Ammon's horn (tissue), 1 donor: ENCODE data around the gene C19orf73.

Experiments used
- DNase-seq: peaks from one replicate; pipeline ENCODE4 v3.0.0-alpha.2; 2016; ENCODE audit warnings: low spot score

Gene C19orf73, protein sequence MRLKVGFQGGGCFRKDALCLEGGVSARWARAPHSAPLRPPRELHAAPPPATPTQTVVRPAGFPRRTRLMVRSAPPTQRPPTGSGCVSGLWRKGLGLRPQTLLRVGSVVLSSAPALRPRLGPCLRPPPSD

DNA sequence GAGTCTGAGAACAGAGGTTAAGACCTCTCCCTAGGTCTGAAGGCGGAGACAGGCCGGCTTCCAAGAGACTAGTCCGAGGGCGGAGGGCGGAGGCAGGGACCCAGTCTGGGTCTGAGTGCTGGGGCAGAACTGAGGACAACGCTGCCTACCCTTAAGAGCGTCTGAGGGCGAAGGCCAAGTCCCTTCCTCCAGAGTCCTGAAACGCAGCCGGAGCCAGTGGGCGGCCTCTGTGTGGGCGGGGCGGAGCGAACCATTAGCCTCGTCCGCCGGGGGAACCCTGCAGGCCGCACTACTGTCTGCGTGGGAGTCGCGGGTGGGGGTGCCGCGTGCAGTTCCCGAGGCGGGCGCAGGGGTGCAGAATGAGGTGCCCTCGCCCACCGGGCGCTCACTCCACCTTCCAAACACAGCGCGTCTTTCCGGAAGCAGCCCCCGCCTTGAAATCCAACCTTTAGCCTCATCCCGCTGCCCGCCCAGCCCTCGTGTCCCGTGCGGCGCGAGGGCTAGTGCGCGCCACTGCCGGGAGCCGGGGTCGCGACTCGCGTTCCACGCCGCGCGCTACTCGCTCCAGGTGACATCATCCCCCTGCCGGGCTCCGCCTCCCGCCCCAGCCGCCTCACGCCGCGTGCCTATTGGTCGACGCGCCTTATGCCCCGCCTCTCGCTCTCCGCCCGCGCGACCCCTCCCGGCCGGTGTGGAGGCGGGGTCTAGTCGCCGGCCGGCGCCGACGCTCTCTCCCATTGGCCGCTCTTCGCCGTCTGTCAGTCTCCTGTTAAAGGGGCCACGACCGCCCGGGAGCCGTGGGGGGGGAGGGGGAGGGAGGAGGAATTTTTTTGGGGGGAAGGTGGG lies at the start of gene C19orf73:
Gene C19orf73, minus strand, starts transcription at position 579 of the 846 bp plus-strand sequence. Its CDS starts 121 bp downstream, at position 458.
- peak; percentile 99 for DNase-seq

DNA sequence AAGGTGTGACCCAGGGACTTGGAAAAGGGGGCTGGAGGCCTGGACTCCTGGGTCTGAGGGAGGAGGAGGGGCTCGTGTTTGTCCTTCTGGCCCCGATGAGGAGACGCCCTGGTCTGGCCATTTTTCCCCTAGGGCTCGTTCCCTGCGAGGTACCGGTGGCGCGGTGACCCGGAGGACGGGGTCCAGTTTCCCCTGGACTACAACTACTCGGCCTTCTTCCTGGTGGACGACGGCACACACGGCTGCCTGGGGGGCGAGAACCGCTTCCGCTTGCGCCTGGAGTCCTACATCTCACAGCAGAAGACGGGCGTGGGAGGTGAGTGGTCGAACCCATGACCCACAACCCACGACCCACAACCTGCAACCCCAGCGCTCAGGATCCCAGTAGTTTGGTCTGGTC lies 49.5 kb upstream of the C19orf73 start:
- no peak for DNase-seq

DNA sequence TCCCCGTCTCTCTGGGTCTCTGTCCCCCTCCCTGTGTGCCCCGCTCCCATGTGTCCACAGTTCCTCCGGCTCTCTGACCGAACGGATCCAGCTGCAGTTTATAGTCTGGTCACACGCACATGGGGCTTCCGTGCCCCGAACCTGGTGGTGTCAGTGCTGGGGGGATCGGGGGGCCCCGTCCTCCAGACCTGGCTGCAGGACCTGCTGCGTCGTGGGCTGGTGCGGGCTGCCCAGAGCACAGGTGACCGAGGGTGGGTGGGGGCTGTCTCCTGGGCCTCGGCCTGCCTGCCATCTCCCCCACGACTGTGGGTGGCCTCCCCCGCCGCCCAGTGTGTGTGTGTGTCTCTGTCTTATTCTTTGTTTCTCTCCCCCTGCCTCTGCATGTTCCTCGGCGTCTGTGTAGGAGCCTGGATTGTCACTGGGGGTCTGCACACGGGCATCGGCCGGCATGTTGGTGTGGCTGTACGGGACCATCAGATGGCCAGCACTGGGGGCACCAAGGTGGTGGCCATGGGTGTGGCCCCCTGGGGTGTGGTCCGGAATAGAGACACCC lies 49.0 kb upstream of the C19orf73 start:
- no peak for DNase-seq

DNA sequence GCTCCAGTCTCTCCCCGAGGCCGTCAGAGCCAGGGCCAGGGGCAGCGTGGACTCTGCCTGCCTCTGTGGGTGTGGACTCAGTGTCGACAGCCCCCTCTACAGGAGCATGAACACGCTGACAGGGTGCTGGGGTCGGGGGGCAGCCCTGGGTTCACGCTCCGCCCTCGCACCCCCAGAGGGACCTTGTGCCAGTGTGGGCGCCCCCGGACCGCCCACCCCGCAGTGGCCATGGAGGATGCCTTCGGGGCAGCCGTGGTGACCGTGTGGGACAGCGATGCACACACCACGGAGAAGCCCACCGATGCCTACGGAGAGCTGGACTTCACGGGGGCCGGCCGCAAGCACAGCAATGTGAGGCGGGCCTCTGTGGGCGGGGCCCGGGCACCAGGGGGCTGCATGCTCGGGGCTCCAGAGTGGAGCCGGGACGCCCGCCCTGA lies 46.9 kb upstream of the C19orf73 start:
- DNase-seq, result no peak

DNA sequence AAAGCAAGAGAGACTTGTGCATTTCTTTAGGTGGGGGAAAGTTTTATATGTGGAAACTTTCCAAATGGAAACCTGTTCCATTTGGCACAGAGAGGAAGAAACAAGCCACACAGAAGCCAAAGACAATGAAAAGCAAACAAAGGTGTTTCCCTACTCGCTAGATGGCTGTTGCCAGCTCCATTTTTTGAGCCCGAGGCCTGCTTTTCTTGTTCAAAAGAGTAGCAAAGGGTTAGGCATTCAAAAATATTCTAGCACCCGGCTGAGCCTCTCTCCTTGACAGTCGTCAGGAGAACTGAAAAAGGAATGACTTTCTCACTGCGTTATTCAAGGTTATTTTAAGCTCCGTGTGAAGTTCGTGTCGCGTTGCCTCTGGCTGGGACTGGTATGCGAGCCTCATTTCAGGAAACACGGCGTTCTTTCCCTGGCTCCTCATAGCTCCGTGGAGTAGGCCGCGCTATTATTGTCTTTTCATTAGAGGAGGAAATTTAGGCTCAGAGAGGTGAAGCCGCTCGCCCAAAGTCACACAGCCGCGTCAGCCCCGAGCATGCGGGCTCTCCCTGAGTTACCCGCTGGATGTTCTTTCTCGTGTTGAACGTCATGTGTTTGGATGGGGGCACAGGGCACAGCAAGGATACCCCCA lies 46.3 kb upstream of the C19orf73 start:
- DNase-seq, result peak; percentile 38

DNA sequence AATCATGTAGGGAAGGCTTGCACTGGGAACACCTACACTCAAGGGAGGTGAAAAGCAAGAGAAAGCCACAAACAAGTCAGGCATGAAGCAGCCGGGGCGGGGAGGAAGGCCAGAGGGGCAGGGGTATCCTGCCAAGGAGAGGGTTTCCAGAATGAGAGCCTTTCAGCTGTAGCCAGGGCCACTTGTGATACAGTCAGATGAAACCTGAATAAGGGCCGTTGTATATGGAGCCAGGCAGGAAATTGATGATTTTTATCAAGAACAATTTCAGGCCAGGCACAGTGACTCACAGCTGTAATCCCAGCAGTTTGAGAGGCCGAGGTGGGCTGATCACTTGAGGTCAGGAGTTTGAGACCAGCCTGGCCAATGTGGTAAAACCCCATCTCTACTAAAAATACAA lies 43.0 kb upstream of the C19orf73 start:
- DNase-seq, result no peak

DNA sequence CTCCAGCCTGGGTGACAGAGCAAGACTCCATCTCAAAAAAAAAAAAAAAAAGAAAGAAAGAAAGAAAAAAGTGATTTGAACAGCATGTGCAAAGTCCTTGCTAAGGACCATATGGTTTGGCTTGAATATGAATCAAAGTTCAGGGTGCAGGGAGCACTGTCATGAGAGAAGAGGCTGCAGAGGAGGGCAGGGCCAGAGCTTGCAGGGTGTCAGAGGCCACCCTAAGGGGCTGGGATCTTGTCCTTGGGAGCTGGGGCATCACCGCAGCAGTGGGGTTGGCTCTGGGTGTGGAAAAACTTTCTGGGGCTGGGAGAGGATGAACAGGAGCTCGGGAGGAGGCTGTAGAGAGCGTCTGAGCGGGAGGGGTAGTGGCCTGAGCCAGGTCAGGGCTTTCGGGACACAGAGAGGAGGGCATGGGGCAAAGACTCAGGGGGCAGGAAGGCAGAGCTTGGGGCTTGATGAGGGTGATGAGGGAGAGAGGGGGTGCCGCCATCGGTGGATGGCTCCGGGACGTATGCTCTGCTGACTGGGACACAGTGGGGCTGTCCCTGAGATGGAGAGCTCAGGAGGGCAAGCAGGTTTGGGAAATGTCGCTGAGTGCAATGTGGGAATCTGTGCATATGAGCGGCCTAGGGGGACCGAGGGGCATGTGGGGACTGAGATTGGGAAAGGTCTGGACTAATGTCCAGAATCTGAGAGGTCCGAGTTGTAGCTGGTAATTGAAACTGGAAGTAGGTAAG lies 41.7 kb upstream of the C19orf73 start:
- no peak for DNase-seq

DNA sequence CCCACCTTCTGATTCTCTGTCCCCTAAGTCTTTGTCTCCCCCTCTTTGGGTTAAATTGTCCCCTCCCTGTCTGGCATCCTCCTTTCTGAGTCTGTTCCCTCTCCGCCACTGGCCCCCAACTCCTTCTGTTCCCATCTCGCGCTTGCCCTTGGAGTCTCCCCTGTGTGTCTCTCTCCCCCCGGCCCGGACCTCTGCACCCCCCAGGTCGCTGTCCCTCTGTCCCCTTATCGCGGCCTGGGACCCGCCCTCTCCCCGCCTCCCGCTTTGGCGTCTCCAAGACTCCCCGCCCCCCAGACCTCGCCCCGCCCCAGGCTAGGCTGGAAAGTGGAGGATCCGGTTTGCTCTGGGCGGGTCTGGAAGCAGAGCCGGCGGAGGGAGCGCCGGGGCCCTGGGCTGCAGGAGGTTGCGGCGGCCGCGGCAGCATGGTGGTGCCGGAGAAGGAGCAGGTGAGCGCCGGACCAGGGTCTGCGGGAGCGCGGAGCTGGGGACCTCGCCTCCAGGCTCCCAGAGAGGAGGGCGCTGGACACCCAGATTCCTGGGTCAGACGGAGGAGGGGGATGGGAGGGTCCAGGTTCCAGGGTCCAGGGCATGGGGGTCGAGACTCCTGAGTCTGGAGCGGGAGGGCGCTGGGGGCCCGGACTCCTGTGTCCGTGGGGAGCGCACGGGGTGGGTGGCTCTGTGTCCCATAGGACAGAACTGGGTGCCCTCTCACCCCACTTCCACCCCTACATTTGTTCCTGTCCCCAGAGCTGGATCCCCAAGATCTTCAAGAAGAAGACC lies 38.7 kb upstream of the C19orf73 start, which contains the start of gene TRPM4:
Gene TRPM4, plus strand, starts transcription at position 348 of the 780 bp plus-strand sequence. Its CDS starts 75 bp downstream, at position 423.
- peak; percentile 71 for DNase-seq

DNA sequence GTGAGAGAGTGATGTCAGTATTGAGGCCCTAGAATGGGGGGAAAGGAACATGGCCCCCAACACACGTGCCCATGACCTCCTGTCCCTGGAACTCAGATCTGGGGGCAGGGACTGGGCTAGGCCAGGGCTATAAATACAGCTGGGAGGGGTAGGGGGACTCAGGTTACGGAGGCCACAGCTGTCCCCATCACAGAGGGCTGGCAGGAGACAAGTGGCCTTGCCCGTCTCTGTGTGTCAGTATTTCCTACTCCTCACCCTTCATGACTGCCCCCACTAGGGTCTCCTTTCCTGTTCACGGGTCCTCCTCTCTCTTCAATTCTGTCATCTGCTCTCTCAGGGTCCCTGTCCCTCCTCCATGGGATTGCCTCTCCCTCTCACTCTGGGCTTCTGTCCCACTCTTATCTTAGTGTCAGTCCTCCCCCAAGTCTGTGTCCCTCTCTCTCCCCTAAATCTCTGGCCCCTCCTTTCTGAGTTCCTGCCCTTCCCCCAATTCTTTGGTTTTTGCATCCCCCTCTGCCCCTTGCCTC lies 36.9 kb upstream of the C19orf73 start:
- DNase-seq, result no peak

DNA sequence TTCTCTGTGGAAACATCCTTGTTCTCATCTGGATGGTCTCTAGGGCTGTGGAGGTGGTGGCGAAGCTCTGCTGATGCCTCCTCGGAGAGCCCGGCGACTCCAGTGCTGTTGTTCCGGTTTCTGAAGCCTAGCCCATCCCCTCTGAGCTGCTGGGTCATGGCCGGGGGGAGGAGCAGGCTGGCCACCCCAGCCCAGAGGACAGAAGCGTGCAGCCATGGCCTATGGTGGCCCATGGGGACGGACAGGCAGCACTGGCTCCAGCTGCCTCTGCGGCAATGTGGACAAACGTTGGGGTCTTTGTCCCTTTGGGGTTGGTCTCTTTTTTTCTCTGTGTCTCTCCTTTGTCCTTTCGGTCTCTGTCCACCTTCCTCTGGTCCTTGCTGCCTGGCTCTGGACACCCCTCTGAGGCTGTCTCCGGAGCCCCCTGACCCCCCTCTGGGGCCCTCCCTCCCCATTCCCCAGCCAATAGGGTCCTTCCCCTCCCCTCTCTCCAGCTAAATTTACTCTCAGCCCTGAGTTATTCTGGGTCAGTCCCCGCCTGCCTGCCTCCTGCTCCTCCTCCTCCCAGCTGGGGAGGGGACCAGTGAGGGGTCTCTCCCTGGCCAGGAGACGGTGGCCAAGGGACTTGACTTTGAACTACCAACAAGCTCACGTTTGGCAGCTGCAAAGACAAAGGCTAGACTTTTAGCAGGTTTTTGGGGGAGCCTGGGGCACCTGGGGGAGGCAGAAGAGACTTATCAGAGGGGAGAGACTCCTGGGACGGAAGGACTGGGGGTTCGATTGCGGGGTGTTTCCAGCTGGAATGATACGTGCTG lies 36.3 kb upstream of the C19orf73 start, which contains the start of gene HRC:
Gene HRC, minus strand, starts transcription at position 392 of the 815 bp plus-strand sequence. Its CDS starts 159 bp downstream, at position 233.
- no peak for DNase-seq

DNA sequence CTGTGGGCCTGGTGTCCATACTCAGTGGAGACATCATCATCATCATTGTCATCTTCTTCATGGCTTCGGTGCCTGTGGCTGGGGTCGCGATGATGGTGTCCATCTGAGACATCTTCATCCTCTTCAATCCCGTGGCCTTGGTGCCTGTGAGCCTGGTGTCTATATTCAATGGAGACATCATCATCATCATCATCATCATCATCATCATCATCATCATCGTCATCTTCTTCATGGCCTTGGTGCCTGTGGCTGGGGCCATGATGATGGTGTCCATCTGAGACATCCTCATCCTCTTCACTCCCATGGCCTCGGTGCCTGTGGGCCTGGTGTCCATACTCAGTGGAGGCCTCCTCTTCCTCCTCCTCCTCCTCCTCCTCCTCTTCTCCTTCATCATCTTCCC lies 35.3 kb upstream of the C19orf73 start:
- no peak for DNase-seq

DNA sequence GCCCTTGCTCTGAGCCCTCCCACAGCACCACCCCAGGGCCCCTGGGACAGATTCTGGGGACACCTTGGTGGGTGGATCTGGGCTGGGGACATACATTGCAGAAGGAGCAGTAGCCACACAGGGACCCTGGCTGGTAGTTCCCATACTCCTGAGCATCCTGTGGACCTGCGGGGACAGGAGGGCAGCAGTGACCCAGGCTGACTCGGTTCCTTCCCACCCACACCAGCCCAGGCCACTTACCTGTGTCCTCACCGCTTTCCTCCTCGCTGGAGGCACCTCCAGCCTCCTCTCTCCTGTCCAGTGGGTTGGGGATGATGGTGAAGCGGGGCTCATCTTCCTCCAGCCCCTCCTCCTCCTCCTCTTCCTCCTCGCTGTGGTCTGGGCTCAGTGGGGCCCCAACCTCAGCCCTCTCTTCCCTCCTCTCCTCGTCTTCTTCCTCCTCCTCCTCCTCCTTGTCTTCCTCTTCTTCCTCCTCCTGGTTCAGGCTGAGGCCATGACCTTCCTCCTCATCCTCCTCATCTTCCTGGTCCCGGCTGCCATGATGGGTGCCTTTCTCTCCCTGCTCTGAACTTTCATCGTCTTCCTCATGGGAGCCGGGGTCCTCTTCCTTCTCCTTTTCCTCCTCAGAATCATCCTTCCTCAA lies 34.3 kb upstream of the C19orf73 start:
- no peak for DNase-seq

DNA sequence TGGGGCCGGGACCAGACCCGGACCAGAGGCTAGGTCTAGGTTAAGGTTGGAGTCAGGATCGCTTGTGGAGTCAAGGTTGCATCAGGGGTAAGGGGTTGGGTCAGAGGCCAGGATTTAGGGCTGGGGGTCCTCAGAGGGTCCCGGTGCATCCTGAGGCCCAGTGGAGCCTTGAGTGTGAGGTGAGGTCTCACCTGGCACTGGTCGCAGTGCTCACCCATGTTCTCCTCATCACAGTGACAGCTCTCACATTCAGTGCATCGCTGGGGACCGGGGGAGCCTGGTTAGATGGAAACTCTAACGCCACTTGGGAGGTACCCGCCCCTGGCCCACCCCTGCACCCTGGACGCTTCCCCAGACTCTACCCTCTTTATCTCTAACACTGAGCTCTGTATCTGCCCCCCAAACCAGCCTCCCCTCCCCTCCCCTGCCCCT lies 33.2 kb upstream of the C19orf73 start:
- no peak for DNase-seq

DNA sequence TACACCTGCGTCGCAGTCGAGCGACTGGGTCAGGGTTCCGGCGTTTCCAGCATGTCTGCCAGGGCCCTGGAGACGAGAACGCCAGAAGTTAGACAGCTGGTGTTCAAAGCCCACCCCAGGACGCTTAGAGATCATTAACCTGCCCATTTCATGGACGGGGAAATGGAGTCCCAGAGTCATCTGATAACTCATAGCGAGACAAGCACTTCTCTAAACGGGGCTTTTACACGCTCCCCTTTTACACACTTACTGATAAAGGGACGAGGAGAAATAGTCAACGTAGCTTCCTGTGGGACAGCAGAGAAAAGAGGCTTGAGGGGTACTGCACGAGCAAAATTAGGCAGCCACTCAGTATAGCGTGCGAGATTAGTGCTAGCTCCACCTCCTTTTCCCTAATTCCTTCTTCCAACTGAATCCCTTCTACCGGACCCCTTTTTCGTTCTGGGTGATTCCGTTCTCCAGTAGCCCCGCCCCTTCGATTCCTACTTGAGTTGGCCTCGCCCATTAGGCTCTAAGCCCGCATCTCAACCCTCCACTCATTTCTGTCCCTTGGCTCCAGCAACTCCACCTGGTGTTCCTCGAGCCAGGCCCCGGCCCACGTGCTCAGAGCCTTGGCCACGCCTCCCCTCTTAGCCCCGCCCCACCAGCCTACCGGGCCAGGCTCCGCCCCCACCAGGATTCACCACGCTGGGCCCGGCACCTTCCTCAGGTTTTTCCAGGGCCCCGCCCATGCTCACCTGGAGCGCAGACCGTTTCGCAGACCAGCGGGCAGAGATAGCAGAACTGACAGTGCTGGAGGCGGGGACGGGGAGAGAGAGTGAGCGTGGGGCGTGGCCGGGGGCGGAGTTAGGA lies 32.5 kb upstream of the C19orf73 start:
- DNase-seq, result peak; percentile 38

DNA sequence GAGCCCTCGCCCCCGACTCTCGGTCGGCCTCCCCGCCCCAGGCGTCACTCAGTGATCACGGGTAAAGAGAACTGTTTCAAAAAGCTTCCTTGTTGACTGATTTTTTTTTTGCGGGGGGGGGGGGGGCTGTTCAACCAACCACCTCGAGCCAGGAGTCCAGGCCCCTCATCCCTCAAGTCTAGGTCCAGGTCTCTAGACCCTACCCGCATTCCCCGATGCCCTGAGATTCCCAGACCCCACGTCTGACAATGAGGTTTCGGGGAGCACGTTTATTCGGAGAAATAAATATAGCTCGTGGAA lies 32.0 kb upstream of the C19orf73 start:
- DNase-seq, result no peak

DNA sequence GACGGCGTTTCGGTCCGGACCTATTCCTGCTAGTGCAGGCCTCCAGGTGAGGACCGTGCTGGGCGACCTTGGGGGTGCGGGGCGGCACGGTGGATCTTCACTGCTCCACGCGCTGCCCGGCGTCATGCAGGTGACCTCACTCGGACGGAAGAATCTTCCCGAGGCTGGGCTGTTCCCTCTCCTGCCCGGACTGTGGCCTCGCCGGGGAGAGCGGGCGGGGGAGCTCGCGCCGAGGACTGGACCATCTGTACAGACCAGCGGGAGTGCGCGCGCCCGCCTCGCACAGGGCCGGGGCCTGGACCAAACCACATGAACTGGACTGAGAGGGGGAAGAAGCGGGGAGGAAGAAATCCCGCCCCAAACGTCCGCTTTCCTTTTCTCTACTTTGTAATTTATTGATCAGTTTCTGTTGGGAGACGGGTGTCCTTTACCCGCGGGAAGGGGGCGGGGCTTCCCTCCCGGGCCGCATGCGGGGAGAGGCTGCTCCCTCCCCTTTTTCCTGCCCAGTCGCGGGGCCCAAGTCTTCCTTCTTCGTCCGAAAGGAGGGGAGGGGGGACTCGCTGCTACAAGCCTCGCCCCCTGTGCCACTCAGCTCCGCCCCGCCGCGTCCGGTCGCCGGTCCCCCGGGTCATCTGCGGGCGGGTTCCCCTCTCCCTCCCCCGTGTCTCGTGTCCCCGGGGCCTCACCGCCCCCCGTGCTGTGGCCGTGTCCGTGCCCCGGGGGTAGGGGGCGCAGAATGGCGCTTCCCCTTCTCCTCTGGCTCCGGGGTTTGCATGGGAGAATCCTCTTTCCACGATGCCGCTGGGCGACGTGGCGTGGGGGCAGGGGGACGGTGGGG lies 31.4 kb upstream of the C19orf73 start:
- DNase-seq, result peak; percentile 87

DNA sequence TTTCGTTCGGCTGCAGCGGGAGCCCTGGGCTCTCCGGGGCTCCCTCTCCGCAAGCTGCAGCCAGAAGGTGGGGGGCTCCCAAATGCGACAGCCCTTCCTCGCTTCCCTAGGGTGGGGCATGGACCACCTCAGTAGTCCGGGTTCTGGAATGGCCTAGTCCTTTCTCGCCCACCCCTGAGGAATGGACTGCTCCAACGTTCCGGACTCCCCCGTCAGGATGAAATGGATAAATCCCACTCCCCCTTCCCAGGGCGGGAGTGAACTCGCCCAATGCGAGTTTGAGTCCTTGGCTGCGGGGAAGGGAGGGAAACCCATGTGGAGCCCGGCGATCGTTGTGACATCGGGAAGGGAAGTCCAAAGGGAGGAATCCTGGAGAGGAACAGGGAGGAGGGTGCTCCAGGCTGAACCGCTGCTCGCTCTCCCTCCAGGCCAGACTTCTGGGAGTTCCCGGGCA lies 30.7 kb upstream of the C19orf73 start:
- DNase-seq, result peak; percentile 83
